Sigmoid colon (tissue), 7 donors: Measurements from ENCODE around the gene CCT6B. TPM values are rescaled to one million over a fixed set of nuclear protein-coding genes. Genes with fewer than 3 reads are reported as not detected.

ENCODE experiments used
- DNase-seq: peaks from one replicate; pipeline ENCODE4 v3.0.0-alpha.2; 2019
- H3K27ac ChIP-seq, 4 donors: fragments of 200-600 bp; sonication (generic); one replicate each; pipeline ENCODE4 v1.5.1; 2016 to 2019; ENCODE audit warnings: mild to moderate bottlenecking in 1 of 4
- H3K27me3 ChIP-seq, 3 donors: fragments of 200-600 bp; sonication (generic); one replicate each; pipeline ENCODE4 v1.5.1; 2019; ENCODE audit warnings: mild to moderate bottlenecking in 1 of 3
- H3K36me3 ChIP-seq, 4 donors: fragments of 200-600 bp; sonication (generic); one replicate each; pipeline ENCODE4 v1.5.1; 2016 to 2019
- H3K4me1 ChIP-seq, 4 donors: fragments of 200-600 bp; sonication (generic); one replicate each; pipeline ENCODE4 v1.5.1; 2017 to 2019
- H3K4me3 ChIP-seq, 4 donors: fragments of 200-600 bp; sonication (generic); one replicate each; pipeline ENCODE4 v1.5.1; 2017 to 2019; ENCODE audit warnings: mild to moderate bottlenecking in 2 of 4, moderate library complexity in 1 of 4
- H3K9me3 ChIP-seq, 4 donors: fragments of 200-600 bp in 3 of 4; sonication (generic) in 3 of 4; one replicate each; pipeline versions ENCODE4 v1.5.1 to v1.6.1; 2013 to 2019
- EP300 ChIP-seq, 4 donors: sonication (generic); formaldehyde crosslinking; IDR thresholded peaks; one replicate each; pipeline ENCODE4 v1.6.1; 2017; ENCODE audit warnings: antibody characterized with exemption in 4 of 4
- POLR2A ChIP-seq, 2 donors: fragments of 450-650 bp; IDR thresholded peaks; one replicate each; pipeline ENCODE4 v1.6.1; 2016; ENCODE audit warnings: antibody characterized with exemption in 2 of 2, mild to moderate bottlenecking in 2 of 2, moderate library complexity in 2 of 2
- POLR2AphosphoS5 ChIP-seq, 4 donors: sonication (generic); formaldehyde crosslinking; IDR thresholded peaks; one replicate each; pipeline ENCODE4 v1.6.1; 2017; ENCODE audit warnings: antibody characterized with exemption in 4 of 4
- WGBS, 2 donors: extraction: QIAGEN DNeasy Blood & Tissue Kit; methylation state at CpG; one replicate each; pipeline ENCODE4 v1.1.7; 2013; 5-methylcytosine and 5-hydroxymethylcytosine counted together
- intact Hi-C: fragments of 100-400 bp; cut with DNase I; formaldehyde crosslinking; loops from one replicate; pipeline ENCODE4 v1.15.1; 2023
- polyA plus RNA-seq, 3 donors: library from polyadenylated mRNA; stranded (reverse); fragments of 200-250 nt; gene quantifications; one replicate each; pipeline ENCODE4 v1.2.3, GENCODE V29; 2013
- total RNA-seq, 4 donors: library from RNA; depleted of rRNA; stranded (reverse); fragments of >200 nt; gene quantifications; one replicate each; pipeline ENCODE4 v1.1.0, GENCODE V29; 2016
- TF ChIP-seq, protein P1 (sequence below), 4 experiments: fragments of 450-650 bp in 3 of 4; fragments of 200-600 bp in 1 of 4; IDR thresholded peaks; one replicate each; pipeline ENCODE4 v1.5.1; 2016 to 2019; ENCODE audit warnings: antibody characterized with exemption in 4 of 4, mild to moderate bottlenecking in 3 of 4, moderate library complexity in 2 of 4
- donor health status: healthy with polysubstance abuse.
- donor health status: Bipolar disorder and iron deficiency.
- donor health status: healthy.

Gene CCT6B
- total and polyA plus RNA-seq, 7 donors: 0.87 to 4.3 (median 3.3) TPM

DNA sequence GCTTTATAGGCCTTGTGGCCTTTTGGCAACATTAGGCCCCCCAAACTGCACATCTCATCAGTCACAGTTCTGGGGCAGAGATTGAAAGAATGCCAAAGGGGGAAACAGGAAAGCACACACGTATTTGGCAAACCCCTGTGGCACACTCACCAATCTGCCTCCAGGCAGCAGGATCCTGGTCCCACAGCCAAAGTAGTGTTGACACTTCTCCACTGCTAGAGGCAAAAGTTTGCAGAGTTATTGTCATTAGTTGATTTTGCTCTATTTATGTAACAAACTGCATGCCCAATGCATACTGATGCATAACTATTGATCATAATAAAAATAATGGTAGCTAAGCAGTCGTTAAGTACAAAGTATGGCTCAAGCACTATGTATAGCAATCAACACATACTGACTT is 45.1 kb downstream of the CCT6B start:
- Histone ChIP-seq H3K36me3 (no peaks in the 10 kb centered on the region), H3K4me3 (no peak overlapping the region), H3K4me1 (no peaks in the 10 kb centered on the region), H3K27me3 (no peaks in the 10 kb centered on the region), H3K27ac (no peak overlapping the region), H3K9me3 (no peaks in the 10 kb centered on the region)
- whole genome bisulfite sequencing, 2 donors: 79 to 81% methylated on average over 2 of the region's 2 CpGs
- no peak for DNase-seq
- TF ChIP-seq POLR2AphosphoS5 (IDR thresholded peaks at IDR 0.05) (no peak), POLR2A (IDR thresholded peaks at IDR 0.05) (no peak), EP300 (IDR thresholded peaks at IDR 0.05) (no peak)
- TF ChIP-seq, protein P1, sequence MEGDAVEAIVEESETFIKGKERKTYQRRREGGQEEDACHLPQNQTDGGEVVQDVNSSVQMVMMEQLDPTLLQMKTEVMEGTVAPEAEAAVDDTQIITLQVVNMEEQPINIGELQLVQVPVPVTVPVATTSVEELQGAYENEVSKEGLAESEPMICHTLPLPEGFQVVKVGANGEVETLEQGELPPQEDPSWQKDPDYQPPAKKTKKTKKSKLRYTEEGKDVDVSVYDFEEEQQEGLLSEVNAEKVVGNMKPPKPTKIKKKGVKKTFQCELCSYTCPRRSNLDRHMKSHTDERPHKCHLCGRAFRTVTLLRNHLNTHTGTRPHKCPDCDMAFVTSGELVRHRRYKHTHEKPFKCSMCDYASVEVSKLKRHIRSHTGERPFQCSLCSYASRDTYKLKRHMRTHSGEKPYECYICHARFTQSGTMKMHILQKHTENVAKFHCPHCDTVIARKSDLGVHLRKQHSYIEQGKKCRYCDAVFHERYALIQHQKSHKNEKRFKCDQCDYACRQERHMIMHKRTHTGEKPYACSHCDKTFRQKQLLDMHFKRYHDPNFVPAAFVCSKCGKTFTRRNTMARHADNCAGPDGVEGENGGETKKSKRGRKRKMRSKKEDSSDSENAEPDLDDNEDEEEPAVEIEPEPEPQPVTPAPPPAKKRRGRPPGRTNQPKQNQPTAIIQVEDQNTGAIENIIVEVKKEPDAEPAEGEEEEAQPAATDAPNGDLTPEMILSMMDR (IDR thresholded peaks at IDR 0.05): no peak
- intact Hi-C loops: no loop called here

DNA sequence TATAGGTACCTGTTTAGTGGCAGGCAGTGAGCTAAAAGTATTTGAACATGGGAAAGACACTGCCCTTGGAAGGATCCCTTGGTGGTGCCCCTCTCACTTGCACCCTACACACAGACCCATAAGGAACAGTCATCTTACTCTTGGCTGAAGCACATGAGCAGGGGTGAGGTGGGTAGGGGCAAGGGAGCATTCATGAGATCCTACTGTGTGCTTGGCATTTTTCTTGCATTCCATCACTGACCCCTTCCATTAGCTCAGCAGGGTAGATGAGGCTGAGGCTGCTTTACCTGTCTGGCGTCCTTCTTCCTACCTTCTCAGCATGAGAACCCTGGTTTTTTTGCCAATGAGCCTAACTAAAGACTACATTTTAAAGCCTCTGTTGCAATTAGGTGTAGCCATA is 48.3 kb downstream of the CCT6B start:
- no peaks in the 10 kb centered on the region for H3K4me1 ChIP-seq
- intact Hi-C loops: no loop called here
- WGBS, 2 donors: 71 to 77% methylated on average over 1 of the region's 1 CpG

DNA sequence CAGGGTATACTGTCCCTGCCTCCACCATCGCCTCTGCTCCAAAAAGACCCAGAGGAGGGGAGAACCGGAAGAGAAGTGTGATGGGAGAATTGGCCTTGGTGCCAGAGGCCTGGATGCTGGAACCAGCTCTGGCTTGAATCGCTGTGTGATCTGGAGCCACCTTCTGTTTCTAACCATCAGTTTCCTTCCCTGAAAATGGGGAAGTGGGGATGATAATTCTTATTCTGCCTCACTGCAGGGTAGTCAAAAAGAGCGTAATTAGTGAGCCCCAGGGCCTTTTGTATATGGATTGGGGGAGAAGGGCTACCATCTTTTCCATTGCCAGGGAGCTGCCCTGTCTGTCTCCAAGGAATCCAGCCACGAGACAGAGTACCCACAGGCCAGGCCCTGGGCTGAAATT is 52.2 kb downstream of the CCT6B start:
- intact Hi-C loops: no loop called here
- H3K27me3 ChIP-seq: no peaks in the 10 kb centered on the region
- TF ChIP-seq, protein P1 (IDR thresholded peaks at IDR 0.05): no peak
- TF ChIP-seq POLR2AphosphoS5 (IDR thresholded peaks at IDR 0.05): no peak
- TF ChIP-seq EP300 (IDR thresholded peaks at IDR 0.05): no peak
- TF ChIP-seq POLR2A (IDR thresholded peaks at IDR 0.05): no peak
- DNase-seq: no peak
- H3K36me3 ChIP-seq: no peaks in the 10 kb centered on the region
- H3K4me3 ChIP-seq: no peak overlapping the region
- 71 to 75% methylated on average over 5 of the region's 5 CpGs for WGBS, 2 donors
- no peaks in the 10 kb centered on the region for H3K9me3 ChIP-seq
- H3K27ac ChIP-seq: no peak overlapping the region
- H3K4me1 ChIP-seq: no peaks in the 10 kb centered on the region

More for the DNA sequence above, 48.3 kb downstream of the CCT6B start:
- H3K4me3 ChIP-seq: no peak overlapping the region
- DNase-seq: no peak
- H3K9me3 ChIP-seq: no peaks in the 10 kb centered on the region
- no peaks in the 10 kb centered on the region for H3K27me3 ChIP-seq
- no peak for TF ChIP-seq POLR2AphosphoS5 (IDR thresholded peaks at IDR 0.05)
- no peak for TF ChIP-seq POLR2A (IDR thresholded peaks at IDR 0.05)
- no peaks in the 10 kb centered on the region for H3K36me3 ChIP-seq
- H3K27ac ChIP-seq: no peak overlapping the region

DNA sequence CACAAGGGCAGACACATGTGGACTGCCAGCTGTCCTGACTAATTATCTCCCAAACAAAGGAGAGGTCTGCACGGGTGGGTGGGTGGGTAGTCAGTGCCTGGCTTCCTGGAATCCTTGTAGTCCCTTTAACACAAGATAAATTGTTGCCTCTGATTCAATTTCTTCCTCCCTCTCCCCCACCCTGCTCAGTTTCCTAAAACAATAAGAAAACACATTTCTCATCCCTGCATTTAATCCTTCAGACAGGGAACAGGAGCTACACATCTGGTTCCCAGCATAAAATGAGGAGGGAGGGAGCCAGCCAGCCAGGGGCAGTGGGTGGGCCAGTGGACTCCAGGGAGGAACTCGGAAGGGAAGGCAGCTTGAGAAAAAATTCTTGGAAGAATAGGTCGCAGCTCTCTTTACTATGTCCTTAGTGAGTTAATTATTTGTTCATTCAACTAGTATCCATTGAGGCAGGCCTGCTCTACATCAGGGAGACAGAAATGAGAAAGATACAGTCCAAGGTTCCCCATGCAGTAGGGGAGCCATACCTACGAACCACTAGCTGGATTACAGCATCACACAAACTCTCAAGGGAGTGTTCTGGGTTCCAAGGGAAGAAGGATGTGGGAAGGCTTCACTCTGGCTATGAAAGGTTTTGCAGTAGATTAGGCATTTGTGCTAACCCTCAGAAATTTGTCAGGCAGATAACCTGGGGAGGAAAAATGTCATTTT is 58.3 kb downstream of the CCT6B start:
- intact Hi-C loops: no loop called here
- H3K9me3 ChIP-seq: no peaks in the 10 kb centered on the region

DNA sequence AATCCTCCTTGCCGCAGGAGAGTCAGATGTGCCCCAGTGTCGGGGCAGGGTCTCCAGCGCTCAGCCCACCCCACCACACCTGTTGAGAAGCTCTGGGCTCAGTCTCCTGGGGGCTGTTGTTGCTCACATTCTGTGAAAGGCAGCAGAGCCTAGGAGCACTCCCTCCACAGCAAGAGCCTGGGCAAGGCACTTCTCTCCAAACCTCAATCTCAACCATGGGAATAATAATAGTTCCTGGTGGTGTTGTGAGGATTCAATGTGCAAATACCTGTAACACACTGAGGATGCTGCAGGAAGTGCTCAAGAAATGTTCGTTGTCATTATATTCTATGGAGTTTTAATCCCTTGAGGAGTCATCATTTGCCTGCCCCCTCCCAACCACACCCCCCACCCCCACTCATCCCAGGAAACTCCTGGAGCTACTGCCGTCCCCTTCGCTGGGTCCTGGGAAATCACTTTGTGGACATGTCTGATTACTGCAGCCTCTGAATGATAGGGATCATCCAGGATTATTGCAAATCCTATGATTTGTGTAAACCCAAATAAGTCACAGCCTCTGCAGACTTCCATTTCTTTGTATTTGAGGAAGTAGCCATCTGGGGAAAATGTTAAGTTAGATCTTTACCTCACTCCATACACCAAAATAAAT is 61.5 kb downstream of the CCT6B start:
- Histone ChIP-seq H3K4me1 (no peaks in the 10 kb centered on the region), H3K27me3 (peaks cover 0 to 30% (median 0%) of the 10 kb centered on the region in 3 donors), H3K4me3 (no peak overlapping the region), H3K9me3 (no peaks in the 10 kb centered on the region), H3K27ac (no peak overlapping the region), H3K36me3 (no peaks in the 10 kb centered on the region)
- no peak for DNase-seq
- TF ChIP-seq EP300 (IDR thresholded peaks at IDR 0.05) (no peak), POLR2A (IDR thresholded peaks at IDR 0.05) (no peak)
- TF ChIP-seq, protein P1 (IDR thresholded peaks at IDR 0.05): no peak
- 74 to 77% methylated on average over 6 of the region's 6 CpGs for WGBS, 2 donors
- intact Hi-C loops: no loop called here

More for the DNA sequence above, 58.3 kb downstream of the CCT6B start:
- Histone ChIP-seq H3K4me3 (no peak overlapping the region), H3K27me3 (peaks cover 0 to 2% (median 0%) of the 10 kb centered on the region in 3 donors), H3K36me3 (no peaks in the 10 kb centered on the region), H3K4me1 (no peaks in the 10 kb centered on the region), H3K27ac (no peak overlapping the region)
- DNase-seq: no peak
- WGBS, 2 donors: 23 to 35% methylated on average over 4 of the region's 4 CpGs
- no peak for TF ChIP-seq POLR2AphosphoS5 (IDR thresholded peaks at IDR 0.05)
- TF ChIP-seq EP300 (IDR thresholded peaks at IDR 0.05): no peak
- TF ChIP-seq, protein P1 (IDR thresholded peaks at IDR 0.05): no peak
- no peak for TF ChIP-seq POLR2A (IDR thresholded peaks at IDR 0.05)
